ENCODE data around the gene IQCN.

GRCh38 chr19:18220632-18221275 is 53.5 kb downstream of the IQCN start:
- TF ChIP-seq FOS (IDR thresholded peaks at IDR 0.05; ENCODE audit: low read depth, low read length) (no peak), POLR2A (IDR thresholded peaks at IDR 0.05; ENCODE audit: low read depth, low read length) (no peak), MXI1 (IDR thresholded peaks at IDR 0.05; ENCODE audit: borderline replicate concordance, low read depth, low read length) (no peak), BHLHE40 (IDR thresholded peaks at IDR 0.05; ENCODE audit: low read depth, low read length) (no peak), SMC3 (IDR thresholded peaks at IDR 0.05; ENCODE audit: low read depth, low read length) (no peak), RCOR1 (IDR thresholded peaks at IDR 0.05; ENCODE audit: insufficient replicate concordance, low read length) (no peak), CHD1 (IDR thresholded peaks at IDR 0.05; ENCODE audit: low read depth, low read length) (no peak), NFE2L2 (IDR thresholded peaks at IDR 0.05; ENCODE audit: low read depth, low read length) (no peak), ELK1 (IDR thresholded peaks at IDR 0.05; ENCODE audit: borderline replicate concordance, low read depth, low read length) (no peak), CEBPB (IDR thresholded peaks at IDR 0.05; ENCODE audit: low read depth, low read length) (no peak)
- TF ChIP-seq, protein P1, sequence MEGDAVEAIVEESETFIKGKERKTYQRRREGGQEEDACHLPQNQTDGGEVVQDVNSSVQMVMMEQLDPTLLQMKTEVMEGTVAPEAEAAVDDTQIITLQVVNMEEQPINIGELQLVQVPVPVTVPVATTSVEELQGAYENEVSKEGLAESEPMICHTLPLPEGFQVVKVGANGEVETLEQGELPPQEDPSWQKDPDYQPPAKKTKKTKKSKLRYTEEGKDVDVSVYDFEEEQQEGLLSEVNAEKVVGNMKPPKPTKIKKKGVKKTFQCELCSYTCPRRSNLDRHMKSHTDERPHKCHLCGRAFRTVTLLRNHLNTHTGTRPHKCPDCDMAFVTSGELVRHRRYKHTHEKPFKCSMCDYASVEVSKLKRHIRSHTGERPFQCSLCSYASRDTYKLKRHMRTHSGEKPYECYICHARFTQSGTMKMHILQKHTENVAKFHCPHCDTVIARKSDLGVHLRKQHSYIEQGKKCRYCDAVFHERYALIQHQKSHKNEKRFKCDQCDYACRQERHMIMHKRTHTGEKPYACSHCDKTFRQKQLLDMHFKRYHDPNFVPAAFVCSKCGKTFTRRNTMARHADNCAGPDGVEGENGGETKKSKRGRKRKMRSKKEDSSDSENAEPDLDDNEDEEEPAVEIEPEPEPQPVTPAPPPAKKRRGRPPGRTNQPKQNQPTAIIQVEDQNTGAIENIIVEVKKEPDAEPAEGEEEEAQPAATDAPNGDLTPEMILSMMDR (conservative IDR thresholded peaks at IDR 0.05; ENCODE audit: low read depth, low read length), result no peak
- TF ChIP-seq, protein P2, sequence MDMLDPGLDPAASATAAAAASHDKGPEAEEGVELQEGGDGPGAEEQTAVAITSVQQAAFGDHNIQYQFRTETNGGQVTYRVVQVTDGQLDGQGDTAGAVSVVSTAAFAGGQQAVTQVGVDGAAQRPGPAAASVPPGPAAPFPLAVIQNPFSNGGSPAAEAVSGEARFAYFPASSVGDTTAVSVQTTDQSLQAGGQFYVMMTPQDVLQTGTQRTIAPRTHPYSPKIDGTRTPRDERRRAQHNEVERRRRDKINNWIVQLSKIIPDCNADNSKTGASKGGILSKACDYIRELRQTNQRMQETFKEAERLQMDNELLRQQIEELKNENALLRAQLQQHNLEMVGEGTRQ (IDR thresholded peaks at IDR 0.05; ENCODE audit: low read depth, low read length), result no peak

Measured in IMR-90 (cell line).